Stimulated activated CD4-positive, alpha-beta T cell treated with anti-CD3 and anti-CD28 coated beads, TNF-alpha, amount 100 ng/mL, for 24 hours (primary cell): Measurements from ENCODE around the gene UBL3.
A peak's percentile ranks its signal among the peaks of the same experiment; 100 is the strongest.

ENCODE experiments used
- DNase-seq, 3 experiments: peaks; one replicate each; pipeline ENCODE4 v3.0.0-alpha.2; 2020; ENCODE audit warnings: low read depth in 3 of 3

The UBL3 gene

GRCh38 chr13:29850213-29850898 is at the start of gene UBL3:
Gene UBL3, minus strand, starts transcription at chr13:29850617. Its CDS starts 1,079 bp downstream, at chr13:29849538.
- peak; percentile 84 to 93 (median 85) for DNase-seq

GRCh38 chr13:29897102-29897501 is 46.7 kb upstream of the UBL3 start:
- DNase-seq: no peak

GRCh38 chr13:29893438-29893837 is 43.0 kb upstream of the UBL3 start:
- DNase-seq: no peak

GRCh38 chr13:29892151-29892550 is 41.7 kb upstream of the UBL3 start:
- DNase-seq: no peak

GRCh38 chr13:29889111-29889510 is 38.7 kb upstream of the UBL3 start:
- no peak for DNase-seq

GRCh38 chr13:29888306-29888705 is 37.9 kb upstream of the UBL3 start:
- no peak for DNase-seq

- no peak for DNase-seq
Measured at GRCh38 chr13:29887686-29888085, 37.3 kb upstream of the UBL3 start.

GRCh38 chr13:29887030-29887557 is 36.7 kb upstream of the UBL3 start:
- DNase-seq: no peak

- DNase-seq: peak in 2 of 3 experiments; percentile 1 to 38
Measured at GRCh38 chr13:29886446-29886845, 36.0 kb upstream of the UBL3 start.

GRCh38 chr13:29885989-29886388 is 35.6 kb upstream of the UBL3 start:
- no peak for DNase-seq

GRCh38 chr13:29884671-29885430 is 34.4 kb upstream of the UBL3 start:
- no peak for DNase-seq

- no peak for DNase-seq
Measured at GRCh38 chr13:29883941-29884518, 33.6 kb upstream of the UBL3 start.

- DNase-seq: no peak
Measured at GRCh38 chr13:29882076-29882475, 31.7 kb upstream of the UBL3 start.

- no peak for DNase-seq
Measured at GRCh38 chr13:29878101-29878500, 27.7 kb upstream of the UBL3 start.

- DNase-seq: no peak
Measured at GRCh38 chr13:29877456-29878078, 27.1 kb upstream of the UBL3 start.

- no peak for DNase-seq
Measured at GRCh38 chr13:29875646-29876045, 25.2 kb upstream of the UBL3 start.

GRCh38 chr13:29868581-29868980 is 18.2 kb upstream of the UBL3 start:
- no peak for DNase-seq

- DNase-seq: no peak
Measured at GRCh38 chr13:29865934-29866333, 15.5 kb upstream of the UBL3 start.

- no peak for DNase-seq
Measured at GRCh38 chr13:29861694-29862110, 11.3 kb upstream of the UBL3 start.

GRCh38 chr13:29859971-29860370 is 9.6 kb upstream of the UBL3 start:
- DNase-seq: no peak

- no peak for DNase-seq
Measured at GRCh38 chr13:29858667-29859066, 8.2 kb upstream of the UBL3 start.

GRCh38 chr13:29858231-29858630 is 7.8 kb upstream of the UBL3 start:
- DNase-seq: no peak
